D341Med (cell line): ENCODE data around the gene IL13.
"Not testable (repeated sequence)": the region's sequence is repeated elsewhere in the genome, so short reads cannot be mapped to it uniquely, and the experiment has no call there.

Experiments
- DNase-seq: peaks from one replicate; pipeline ENCODE4 v3.0.0; 2012; ENCODE audit warnings: low spot score

The IL13 gene

DNA sequence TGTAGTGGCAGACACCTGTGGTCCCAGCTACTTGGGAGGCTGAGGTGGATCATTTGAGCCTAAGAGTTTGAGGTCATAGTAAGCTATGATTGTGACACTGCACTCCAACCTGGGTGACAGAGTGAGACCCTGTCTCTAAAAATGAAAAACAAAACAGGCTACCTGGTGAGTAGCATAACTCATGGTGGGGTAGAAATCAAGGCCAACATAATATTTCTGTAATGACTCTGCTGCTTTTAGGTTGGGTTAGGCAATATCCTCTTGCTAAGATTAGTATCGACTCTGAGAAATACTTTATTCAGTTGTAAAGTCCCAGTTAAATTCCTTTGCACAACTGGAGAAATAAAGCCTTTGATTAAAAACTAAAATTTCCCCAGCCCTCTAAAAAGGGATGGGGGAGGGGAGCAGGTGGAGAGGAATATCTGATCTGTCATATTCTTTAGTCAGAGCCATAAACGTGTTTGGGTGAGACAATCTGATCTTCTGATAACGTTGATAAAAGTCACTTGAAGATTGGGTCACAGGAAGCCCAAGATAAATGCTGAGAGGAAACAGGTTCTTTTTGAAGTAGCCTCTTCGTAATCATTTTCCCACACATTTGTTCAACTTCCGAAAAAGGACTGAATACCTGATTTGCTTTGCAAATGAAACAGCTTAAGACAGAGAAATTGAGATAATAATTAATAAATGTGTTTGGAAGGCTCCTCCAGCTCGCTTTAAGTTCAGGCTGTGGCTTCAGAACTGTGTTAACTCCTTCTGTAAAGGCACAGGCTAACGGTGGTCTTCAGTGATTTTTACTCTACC, 30.8 kb downstream of the IL13 start:
- DNase-seq, result no peak

DNA sequence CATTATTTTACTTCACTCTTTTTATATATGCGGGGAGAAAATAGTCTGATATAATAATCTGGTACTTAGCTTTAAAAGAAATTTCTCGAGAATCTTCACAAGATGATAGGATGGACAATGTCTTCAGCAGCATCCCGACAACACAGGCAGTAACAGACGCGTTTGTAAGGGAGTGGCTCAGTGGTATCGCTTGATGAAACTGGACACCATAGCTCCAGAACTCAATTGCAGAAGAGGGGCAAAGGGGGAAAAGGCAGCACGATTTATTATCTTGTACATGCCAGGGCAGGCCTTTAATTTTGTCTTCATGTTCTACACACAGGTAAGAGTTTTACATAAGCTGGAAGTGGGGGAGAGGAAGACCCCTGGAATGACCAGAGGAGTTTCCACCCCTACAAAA, 31.5 kb downstream of the IL13 start:
- no peak for DNase-seq

DNA sequence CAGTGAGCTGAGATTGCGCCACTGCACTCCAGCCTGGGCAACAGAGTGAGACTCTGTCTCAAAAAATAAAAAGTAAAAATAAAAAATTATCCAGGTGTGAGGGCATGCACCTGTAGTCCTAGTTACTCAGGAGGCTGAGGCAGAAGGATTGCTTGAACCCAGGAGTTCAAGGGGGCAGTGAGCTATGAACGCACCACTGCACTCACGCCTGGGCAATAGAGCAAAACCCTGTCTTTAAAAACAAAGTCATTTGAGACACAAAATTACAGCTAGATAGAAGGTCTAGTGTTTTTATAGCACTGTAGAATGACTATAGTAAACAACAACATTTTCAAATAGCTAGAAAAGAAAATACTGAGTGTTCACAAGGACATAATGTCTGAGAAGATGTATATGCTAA, 32.2 kb downstream of the IL13 start:
- no peak for DNase-seq

DNA sequence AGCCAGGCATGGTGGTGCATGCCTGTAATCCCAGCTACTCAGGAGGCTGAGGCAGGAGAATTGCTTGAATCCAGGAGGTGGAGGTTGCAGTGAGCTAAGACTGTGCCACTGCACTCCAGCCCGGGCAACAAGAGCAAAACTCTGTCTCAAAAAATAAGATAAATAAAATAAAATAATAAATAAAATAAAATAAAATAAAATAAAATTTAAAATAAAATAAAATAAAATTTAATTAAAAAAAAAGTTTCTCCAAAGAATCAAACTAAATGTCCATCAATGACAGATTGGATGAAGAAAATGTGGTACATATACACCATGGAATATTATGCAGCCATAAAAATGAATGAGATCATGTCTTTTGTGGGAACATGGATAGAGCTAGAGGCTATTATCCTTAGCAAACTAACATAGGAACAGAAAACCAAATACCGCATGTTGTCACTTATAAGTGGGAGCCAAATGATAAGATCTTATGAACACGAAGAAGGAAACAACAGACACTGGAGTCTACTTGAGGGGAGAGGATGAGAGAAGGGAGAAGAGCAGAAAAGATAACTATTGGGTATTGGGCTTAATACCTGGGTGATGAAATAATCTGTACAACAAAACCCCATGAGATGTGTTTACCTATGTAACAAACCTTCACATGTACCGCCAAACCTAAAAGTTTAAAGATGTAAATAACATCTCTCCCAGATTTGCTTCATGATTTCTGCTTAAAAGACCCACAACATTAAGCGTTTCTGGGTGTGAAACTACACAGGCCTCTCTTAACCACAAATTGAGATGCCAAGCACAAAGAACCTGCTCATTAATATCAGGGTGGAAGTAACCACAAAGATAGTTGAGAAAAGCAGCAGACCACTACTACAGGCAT, 34.0 kb downstream of the IL13 start:
- not testable (repeated sequence) for DNase-seq

DNA sequence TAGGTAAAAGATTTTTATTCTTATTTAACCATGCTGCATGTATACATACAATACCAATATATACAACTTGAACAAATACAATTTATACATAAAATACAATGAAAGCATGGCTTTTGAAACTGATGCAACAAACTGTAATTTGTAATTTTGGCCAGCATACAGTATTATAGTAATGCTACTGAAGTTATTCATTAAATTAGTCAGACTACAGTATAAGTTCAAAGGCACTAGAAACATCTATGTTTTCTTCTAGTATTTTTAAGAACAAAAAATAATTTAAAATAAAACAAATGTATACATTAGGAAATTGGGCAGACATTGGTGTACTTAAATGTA, 34.6 kb downstream of the IL13 start:
- DNase-seq, result no peak

DNA sequence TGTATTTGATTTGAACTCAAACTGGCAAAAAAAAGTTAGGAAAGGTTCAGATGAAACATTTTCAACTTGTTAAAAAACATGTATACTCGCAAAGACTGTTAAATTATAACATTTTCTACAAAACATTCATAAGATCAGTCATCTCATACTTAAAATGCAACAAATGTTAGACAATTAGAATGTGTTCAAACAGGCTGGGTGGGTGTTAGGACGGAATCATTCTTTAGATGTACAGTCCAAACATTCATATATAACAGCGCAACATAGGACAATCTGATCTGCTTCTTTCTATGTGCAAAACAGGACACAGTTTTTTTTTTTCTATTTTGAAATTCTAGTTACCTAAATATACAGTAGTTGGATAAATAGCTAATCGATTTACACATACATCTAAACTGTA, 38.0 kb downstream of the IL13 start:
- no peak for DNase-seq

DNA sequence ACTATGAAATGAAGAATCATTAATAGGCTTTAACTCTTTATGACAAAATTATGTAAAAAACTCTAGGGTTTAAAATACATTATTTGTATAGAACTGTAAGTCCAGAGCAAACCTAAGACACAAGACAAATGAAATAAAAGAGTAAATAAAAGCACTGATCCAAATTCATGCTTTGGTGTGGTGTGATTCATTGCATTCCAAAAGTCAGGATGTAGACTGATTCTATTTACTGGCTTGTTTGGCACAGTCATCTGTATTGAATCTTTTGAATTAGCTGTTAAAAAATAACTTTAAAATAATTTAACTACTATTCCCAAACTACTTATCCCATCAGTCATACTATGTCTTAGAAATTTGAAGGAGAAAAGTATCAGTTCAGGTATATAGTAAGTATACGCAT, 46.9 kb downstream of the IL13 start:
- no peak for DNase-seq

DNA sequence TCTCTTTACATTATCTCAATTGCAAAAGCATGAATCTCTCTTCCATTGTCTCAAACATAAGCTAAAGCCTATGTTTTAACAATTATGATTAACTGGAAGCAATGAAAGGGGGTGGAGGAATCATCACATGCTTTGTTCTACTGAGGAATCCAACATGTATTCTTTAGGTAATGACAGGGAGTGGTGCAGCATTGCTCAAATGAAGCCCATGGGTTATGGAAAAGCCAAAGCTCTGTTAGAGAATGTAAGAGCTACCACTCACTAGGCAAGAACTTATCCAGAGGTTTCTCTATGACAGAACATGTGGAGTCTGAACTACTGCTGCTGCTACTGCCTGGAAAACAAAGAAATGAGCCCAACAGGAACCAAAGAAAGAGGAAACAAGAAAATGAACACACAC, 50.7 kb downstream of the IL13 start:
- DNase-seq, result no peak
